Mesodermal cell (in vitro differentiated cells): Measurements from ENCODE around the gene TMEM89.

ENCODE experiments used
- H3K27ac ChIP-seq: 2 replicates; pipeline ENCODE4 v1.7.0; 2013; ENCODE audit warnings: mild to moderate bottlenecking, low read depth, low read length, moderate library complexity; ENCODE audit not compliant: severe bottlenecking
- H3K36me3 ChIP-seq: 2 replicates; pipeline ENCODE4 v1.7.1; 2013; ENCODE audit warnings: mild to moderate bottlenecking, low read length, moderate library complexity; ENCODE audit not compliant: control insufficient read depth, insufficient read depth
- H3K4me1 ChIP-seq: one replicate; pipeline ENCODE4 v1.7.1; 2013; ENCODE audit warnings: mild to moderate bottlenecking, low read length; ENCODE audit not compliant: insufficient read depth, control insufficient read depth, poor library complexity, severe bottlenecking
- H3K4me3 ChIP-seq: 2 replicates; pipeline ENCODE4 v1.7.0; 2013; ENCODE audit warnings: low read length, control low read depth, mild to moderate bottlenecking; ENCODE audit not compliant: insufficient read depth, poor library complexity, severe bottlenecking; ENCODE audit errors: extremely low read depth
- H3K9me3 ChIP-seq: 2 replicates; pipeline ENCODE4 v1.7.1; 2013; ENCODE audit warnings: mild to moderate bottlenecking, low read length, moderate library complexity; ENCODE audit not compliant: control insufficient read depth
- WGBS, 2 experiments: methylation state at CpG; one replicate each; pipeline ENCODE4 v1.1.5; 2013; ENCODE audit warnings: missing lambda C conversion rate in 2 of 2; ENCODE audit not compliant: insufficient coverage in 2 of 2; 5-methylcytosine and 5-hydroxymethylcytosine counted together

Gene TMEM89

GRCh38 chr3:48630407-48630806, 8.8 kb upstream of the TMEM89 start:
- WGBS, 2 experiments = 98 to 100% methylated on average over 4 to 5 of the region's 8 CpGs
- H3K4me3 ChIP-seq = no peak overlapping the region
- H3K36me3 ChIP-seq = peaks cover 88% of the 10 kb centered on the region
- H3K9me3 ChIP-seq = no peaks in the 10 kb centered on the region
- H3K4me1 ChIP-seq = peaks cover 6% of the 10 kb centered on the region
- no peak overlapping the region for H3K27ac ChIP-seq

GRCh38 chr3:48629894-48630293, 8.3 kb upstream of the TMEM89 start:
- no peaks in the 10 kb centered on the region for H3K9me3 ChIP-seq
- 94 to 95% methylated on average over 10 to 11 of the region's 12 CpGs for WGBS, 2 experiments
- H3K36me3 ChIP-seq = peaks cover 93% of the 10 kb centered on the region
- no peak overlapping the region for H3K27ac ChIP-seq
- H3K4me1 ChIP-seq = peaks cover 6% of the 10 kb centered on the region
- H3K4me3 ChIP-seq = no peak overlapping the region

GRCh38 chr3:48628277-48629017, 6.9 kb upstream of the TMEM89 start:
- H3K36me3 ChIP-seq = peaks cover 97% of the 10 kb centered on the region
- 96 to 97% methylated on average over 9 to 13 of the region's 13 CpGs for WGBS, 2 experiments
- no peak overlapping the region for H3K4me3 ChIP-seq
- H3K9me3 ChIP-seq = no peaks in the 10 kb centered on the region
- no peaks in the 10 kb centered on the region for H3K4me1 ChIP-seq
- H3K27ac ChIP-seq = no peak overlapping the region

GRCh38 chr3:48625600-48625999, 4.0 kb upstream of the TMEM89 start:
- no peaks in the 10 kb centered on the region for H3K4me1 ChIP-seq
- no peaks in the 10 kb centered on the region for H3K9me3 ChIP-seq
- no peak overlapping the region for H3K4me3 ChIP-seq
- H3K27ac ChIP-seq = no peak overlapping the region
- 100% methylated on average over 1 to 4 of the region's 6 CpGs for WGBS, 2 experiments
- H3K36me3 ChIP-seq = peaks cover 74% of the 10 kb centered on the region

- Histone ChIP-seq H3K4me1 (no peaks in the 10 kb centered on the region), H3K36me3 (peaks cover 65% of the 10 kb centered on the region), H3K9me3 (no peaks in the 10 kb centered on the region), H3K4me3 (no peak overlapping the region), H3K27ac (no peak overlapping the region)
- 96 to 98% methylated on average over 9 of the region's 10 CpGs for WGBS, 2 experiments
These were observed 3.2 kb upstream of the TMEM89 start for GRCh38 chr3:48624767-48625166.

- Histone ChIP-seq H3K9me3 (no peaks in the 10 kb centered on the region), H3K4me1 (no peaks in the 10 kb centered on the region), H3K36me3 (peaks cover 58% of the 10 kb centered on the region), H3K4me3 (no peak overlapping the region), H3K27ac (no peak overlapping the region)
- WGBS, 2 experiments = 90 to 93% methylated on average over 3 to 4 of the region's 6 CpGs
These were observed 2.4 kb upstream of the TMEM89 start for GRCh38 chr3:48623851-48624547.

GRCh38 chr3:48619541-48620524, 1.7 kb downstream of the TMEM89 start:
- H3K4me1 ChIP-seq = no peaks in the 10 kb centered on the region
- no peak overlapping the region for H3K27ac ChIP-seq
- 95 to 96% methylated on average over 5 of the region's 7 CpGs for WGBS, 2 experiments
- peaks cover 16% of the 10 kb centered on the region for H3K36me3 ChIP-seq
- peaks cover 19% of the 10 kb centered on the region for H3K9me3 ChIP-seq
- no peak overlapping the region for H3K4me3 ChIP-seq

GRCh38 chr3:48617559-48617958, 4.0 kb downstream of the TMEM89 start:
- peaks cover 19% of the 10 kb centered on the region for H3K9me3 ChIP-seq
- H3K4me1 ChIP-seq = no peaks in the 10 kb centered on the region
- no peak overlapping the region for H3K27ac ChIP-seq
- no peak overlapping the region for H3K4me3 ChIP-seq
- 94 to 100% methylated on average over 2 of the region's 4 CpGs for WGBS, 2 experiments
- peaks cover 5% of the 10 kb centered on the region for H3K36me3 ChIP-seq

GRCh38 chr3:48614044-48614443, 7.5 kb downstream of the TMEM89 start:
- H3K4me3 ChIP-seq = no peak overlapping the region
- H3K36me3 ChIP-seq = no peaks in the 10 kb centered on the region
- peaks cover 19% of the 10 kb centered on the region for H3K9me3 ChIP-seq
- H3K4me1 ChIP-seq = no peaks in the 10 kb centered on the region
- WGBS, 2 experiments = 95% methylated on average over 3 of the region's 3 CpGs; no CpG with 5 or more reads in 1 of the 2 experiments
- no peak overlapping the region for H3K27ac ChIP-seq

GRCh38 chr3:48612309-48612708, 9.3 kb downstream of the TMEM89 start:
- WGBS, 2 experiments = 100% methylated on average over 1 of the region's 1 CpG; no CpG with 5 or more reads in 1 of the 2 experiments
- Histone ChIP-seq H3K36me3 (peaks cover 12% of the 10 kb centered on the region), H3K27ac (no peak overlapping the region), H3K4me3 (no peak overlapping the region), H3K9me3 (peaks cover 9% of the 10 kb centered on the region), H3K4me1 (peaks cover 6% of the 10 kb centered on the region)
